Measurements from ENCODE around the gene GRM8. TPM values are rescaled to one million over a fixed set of nuclear protein-coding genes. Genes with fewer than 3 reads are reported as not detected.

The GRM8 gene
- total RNA-seq, 1 donor from 2014 or later: 0.51 TPM

DNA sequence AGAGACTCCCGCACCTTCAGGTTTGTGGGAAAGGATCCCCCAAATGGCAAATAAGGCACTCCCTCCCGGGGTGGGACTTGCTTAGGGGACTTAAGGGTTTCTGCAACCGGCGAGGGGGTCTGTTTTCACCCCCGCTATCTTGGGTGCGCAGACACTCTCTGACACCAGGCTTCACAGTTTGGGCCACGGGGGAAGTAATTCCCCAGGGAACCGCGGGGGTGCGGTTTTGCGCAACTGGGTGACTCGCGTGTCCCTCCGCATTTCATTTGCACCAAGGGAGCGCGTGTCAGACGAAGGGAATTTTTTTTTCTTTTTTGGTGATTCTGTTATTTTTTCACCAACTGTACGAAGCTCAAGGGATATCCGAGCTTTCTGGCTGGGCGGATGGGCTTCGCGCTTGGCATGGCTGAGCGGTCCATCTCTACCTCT, 1.7 kb downstream of the GRM8 start:
- Mint-ChIP-seq H3K27ac (ENCODE audit: unreplicated experiment) (no peak overlapping the region), H3K36me3 (ENCODE audit: unreplicated experiment) (no peaks in the 10 kb centered on the region), H3K9me3 (ENCODE audit: unreplicated experiment) (no peaks in the 10 kb centered on the region), H3K4me3 (ENCODE audit: unreplicated experiment) (peak overlapping the region; percentile 14), H3K4me1 (ENCODE audit: unreplicated experiment) (peaks cover 10% of the 10 kb centered on the region), H3K27me3 (ENCODE audit: unreplicated experiment) (peaks cover 63% of the 10 kb centered on the region)
- no peak for DNase-seq (ENCODE audit: extremely low spot score, unreplicated experiment)
- TF ChIP-seq, protein P1, sequence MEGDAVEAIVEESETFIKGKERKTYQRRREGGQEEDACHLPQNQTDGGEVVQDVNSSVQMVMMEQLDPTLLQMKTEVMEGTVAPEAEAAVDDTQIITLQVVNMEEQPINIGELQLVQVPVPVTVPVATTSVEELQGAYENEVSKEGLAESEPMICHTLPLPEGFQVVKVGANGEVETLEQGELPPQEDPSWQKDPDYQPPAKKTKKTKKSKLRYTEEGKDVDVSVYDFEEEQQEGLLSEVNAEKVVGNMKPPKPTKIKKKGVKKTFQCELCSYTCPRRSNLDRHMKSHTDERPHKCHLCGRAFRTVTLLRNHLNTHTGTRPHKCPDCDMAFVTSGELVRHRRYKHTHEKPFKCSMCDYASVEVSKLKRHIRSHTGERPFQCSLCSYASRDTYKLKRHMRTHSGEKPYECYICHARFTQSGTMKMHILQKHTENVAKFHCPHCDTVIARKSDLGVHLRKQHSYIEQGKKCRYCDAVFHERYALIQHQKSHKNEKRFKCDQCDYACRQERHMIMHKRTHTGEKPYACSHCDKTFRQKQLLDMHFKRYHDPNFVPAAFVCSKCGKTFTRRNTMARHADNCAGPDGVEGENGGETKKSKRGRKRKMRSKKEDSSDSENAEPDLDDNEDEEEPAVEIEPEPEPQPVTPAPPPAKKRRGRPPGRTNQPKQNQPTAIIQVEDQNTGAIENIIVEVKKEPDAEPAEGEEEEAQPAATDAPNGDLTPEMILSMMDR (IDR thresholded peaks at IDR 0.05): no peak

DNA sequence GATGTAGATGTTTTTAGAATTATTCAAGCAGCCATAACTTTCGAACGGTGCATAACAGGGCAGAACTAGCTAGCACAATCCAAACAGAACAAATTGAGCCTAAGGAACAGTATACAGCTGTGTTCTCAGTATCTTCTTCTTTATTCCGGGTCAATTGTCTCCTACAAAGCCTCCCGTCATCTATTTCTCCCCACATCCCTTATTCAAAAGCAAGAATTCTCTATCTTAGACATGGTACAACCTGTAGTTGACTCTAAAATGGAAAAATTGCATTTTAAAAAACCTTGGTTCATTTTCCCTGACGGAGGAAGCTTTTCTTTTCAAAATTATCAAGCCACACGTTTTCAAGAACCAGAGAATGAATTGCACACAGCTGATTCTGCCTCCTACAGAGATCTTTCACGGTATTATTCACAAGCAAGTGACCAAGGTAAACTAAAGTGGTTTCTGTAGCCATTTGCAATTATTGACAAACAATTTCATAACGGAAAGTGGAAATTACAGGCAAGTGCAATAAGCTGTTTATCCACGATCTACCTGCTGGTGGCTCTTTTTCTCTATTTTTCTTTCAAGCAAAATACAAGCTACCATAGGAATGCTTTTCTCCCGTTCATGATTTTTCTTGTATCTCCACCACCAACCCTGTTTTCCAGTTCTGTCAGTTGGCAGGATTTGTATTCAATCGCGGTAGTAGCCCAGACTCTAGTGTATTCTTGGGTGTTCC, 2.3 kb downstream of the GRM8 start:
- H3K27me3 Mint-ChIP-seq (ENCODE audit: unreplicated experiment): peaks cover 60% of the 10 kb centered on the region
- H3K9me3 Mint-ChIP-seq (ENCODE audit: unreplicated experiment): no peaks in the 10 kb centered on the region
- no peak overlapping the region for H3K4me3 Mint-ChIP-seq (ENCODE audit: unreplicated experiment)
- TF ChIP-seq, protein P1 (IDR thresholded peaks at IDR 0.05): no peak
- peaks cover 10% of the 10 kb centered on the region for H3K4me1 Mint-ChIP-seq (ENCODE audit: unreplicated experiment)
- H3K27ac Mint-ChIP-seq (ENCODE audit: unreplicated experiment): no peak overlapping the region
- no peak for DNase-seq (ENCODE audit: extremely low spot score, unreplicated experiment)
- no peaks in the 10 kb centered on the region for H3K36me3 Mint-ChIP-seq (ENCODE audit: unreplicated experiment)

- Mint-ChIP-seq H3K27me3 (ENCODE audit: unreplicated experiment) (peaks cover 49% of the 10 kb centered on the region), H3K27ac (ENCODE audit: unreplicated experiment) (no peak overlapping the region), H3K36me3 (ENCODE audit: unreplicated experiment) (no peaks in the 10 kb centered on the region), H3K4me1 (ENCODE audit: unreplicated experiment) (no peaks in the 10 kb centered on the region), H3K9me3 (ENCODE audit: unreplicated experiment) (no peaks in the 10 kb centered on the region), H3K4me3 (ENCODE audit: unreplicated experiment) (no peak overlapping the region)
- TF ChIP-seq, protein P1 (IDR thresholded peaks at IDR 0.05): no peak
- no peak for DNase-seq (ENCODE audit: extremely low spot score, unreplicated experiment)
Observed at GRCh38 chr7:127245607-127246006, 7.1 kb downstream of the GRM8 start.

DNA sequence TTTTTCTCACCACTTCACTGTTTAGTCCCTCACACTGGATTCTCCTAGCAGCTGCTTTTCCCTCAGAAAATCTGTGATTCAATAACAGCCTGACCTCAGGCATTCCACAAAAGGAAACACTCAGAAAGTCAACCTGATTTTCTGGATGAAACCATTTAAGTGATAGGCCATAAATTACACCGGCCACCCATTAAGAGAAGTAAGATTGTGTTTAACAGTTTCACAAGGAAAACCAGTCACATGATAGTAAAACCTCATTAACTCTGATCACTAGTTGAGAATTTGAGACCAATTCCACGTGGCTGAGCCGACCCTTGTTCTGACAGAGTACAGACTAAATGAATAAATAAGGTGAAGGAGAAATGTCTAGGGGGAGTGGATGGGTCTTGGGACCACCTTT, 7.7 kb downstream of the GRM8 start:
- Mint-ChIP-seq H3K27me3 (ENCODE audit: unreplicated experiment) (peaks cover 45% of the 10 kb centered on the region), H3K9me3 (ENCODE audit: unreplicated experiment) (no peaks in the 10 kb centered on the region), H3K4me1 (ENCODE audit: unreplicated experiment) (no peaks in the 10 kb centered on the region), H3K4me3 (ENCODE audit: unreplicated experiment) (no peak overlapping the region), H3K27ac (ENCODE audit: unreplicated experiment) (no peak overlapping the region), H3K36me3 (ENCODE audit: unreplicated experiment) (no peaks in the 10 kb centered on the region)
- TF ChIP-seq, protein P1 (IDR thresholded peaks at IDR 0.05): no peak
- DNase-seq (ENCODE audit: extremely low spot score, unreplicated experiment): no peak

- DNase-seq (ENCODE audit: extremely low spot score, unreplicated experiment): no peak
- H3K9me3 Mint-ChIP-seq (ENCODE audit: unreplicated experiment): no peaks in the 10 kb centered on the region
- TF ChIP-seq, protein P1 (IDR thresholded peaks at IDR 0.05): no peak
- H3K4me1 Mint-ChIP-seq (ENCODE audit: unreplicated experiment): no peaks in the 10 kb centered on the region
- H3K36me3 Mint-ChIP-seq (ENCODE audit: unreplicated experiment): no peaks in the 10 kb centered on the region
- H3K27me3 Mint-ChIP-seq (ENCODE audit: unreplicated experiment): peaks cover 13% of the 10 kb centered on the region
- H3K4me3 Mint-ChIP-seq (ENCODE audit: unreplicated experiment): no peak overlapping the region
- H3K27ac Mint-ChIP-seq (ENCODE audit: unreplicated experiment): no peak overlapping the region
Observed at GRCh38 chr7:127239814-127240213, 12.9 kb downstream of the GRM8 start.
